Common myeloid progenitor, CD34-positive (primary cell): ENCODE measurements around the gene PNP.
A peak's percentile ranks its signal among the peaks of the same experiment; 100 is the strongest.

Source experiments
- CTCF ChIA-PET: fragments of 350-600 bp; sonication (Branson Sonifier 250); formaldehyde crosslinking; loops from one replicate; lab custom pipeline; 2021; ENCODE audit warnings: antibody characterized with exemption; lab: Charles Lee
- POLR2A ChIA-PET: fragments of 350-600 bp; sonication (Branson Sonifier 250); formaldehyde crosslinking; loops from one replicate; lab custom pipeline; 2021; ENCODE audit warnings: antibody characterized with exemption; lab: Charles Lee
- DNase-seq, 3 donors: peaks; one replicate each; pipeline versions ENCODE4 v3.0.0 to v3.0.0-alpha.2; 2013
- H3K27ac ChIP-seq, 2 experiments: 1 replicate in 1 of 2; 2 replicates in 1 of 2; pipeline ENCODE4 v1.7.0; 2013; ENCODE audit warnings: inconsistent platforms in 2 of 2, low read length in 2 of 2, mild to moderate bottlenecking in 2 of 2, low read depth in 1 of 2, moderate library complexity in 1 of 2; ENCODE audit not compliant: severe bottlenecking in 2 of 2, insufficient read depth in 1 of 2, poor library complexity in 1 of 2
- H3K27me3 ChIP-seq, 5 experiments: replicated peaks in 2 of 5; 1 replicate in 3 of 5; 2 replicates in 2 of 5; pipeline versions ENCODE4 v1.6.1 to v1.7.0; 2013; ENCODE audit warnings: low read length in 4 of 5, mild to moderate bottlenecking in 2 of 5, moderate library complexity in 2 of 5, inconsistent platforms in 1 of 5; ENCODE audit not compliant: insufficient read depth in 5 of 5, control insufficient read depth in 4 of 5
- H3K36me3 ChIP-seq, 4 experiments: 1 replicate in 2 of 4; 2 replicates in 2 of 4; pipeline versions ENCODE4 v1.6.1 to v1.7.0; 2013; ENCODE audit warnings: low read length in 3 of 4, control low read depth in 1 of 4, mild to moderate bottlenecking in 1 of 4; ENCODE audit not compliant: control insufficient read depth in 4 of 4, insufficient read depth in 4 of 4
- H3K4me1 ChIP-seq, 4 experiments: 1 replicate in 3 of 4; 2 replicates in 1 of 4; pipeline versions ENCODE4 v1.6.1 to v1.7.1; 2013; ENCODE audit warnings: low read length in 3 of 4, mild to moderate bottlenecking in 3 of 4, control low read depth in 1 of 4, inconsistent platforms in 1 of 4, moderate library complexity in 1 of 4; ENCODE audit not compliant: control insufficient read depth in 4 of 4, insufficient read depth in 4 of 4; ENCODE audit errors: control extremely low read depth in 1 of 4
- H3K4me3 ChIP-seq, 7 experiments: 1 replicate in 4 of 7; 2 replicates in 3 of 7; pipeline versions ENCODE4 v1.5.1 to v1.7.0; 2013; ENCODE audit warnings: mild to moderate bottlenecking in 7 of 7, low read length in 6 of 7, moderate library complexity in 6 of 7, inconsistent platforms in 2 of 7, low read depth in 2 of 7, control low read depth in 1 of 7; ENCODE audit not compliant: insufficient read depth in 4 of 7, control insufficient read depth in 1 of 7; ENCODE audit errors: extremely low read depth in 1 of 7
- H3K9me3 ChIP-seq, 5 experiments: 1 replicate in 4 of 5; 2 replicates in 1 of 5; pipeline versions ENCODE4 v1.6.1 to v1.7.1; 2013; ENCODE audit warnings: low read length in 4 of 5, mild to moderate bottlenecking in 2 of 5, inconsistent platforms in 1 of 5, low read depth in 1 of 5, moderate library complexity in 1 of 5; ENCODE audit not compliant: control insufficient read depth in 4 of 5, insufficient read depth in 2 of 5; ENCODE audit errors: control extremely low read depth in 1 of 5
- WGBS: methylation state at CpG from one replicate; pipeline ENCODE4 v1.1.5; 2013; ENCODE audit not compliant: insufficient coverage; 5-methylcytosine and 5-hydroxymethylcytosine counted together

PNP gene

DNA sequence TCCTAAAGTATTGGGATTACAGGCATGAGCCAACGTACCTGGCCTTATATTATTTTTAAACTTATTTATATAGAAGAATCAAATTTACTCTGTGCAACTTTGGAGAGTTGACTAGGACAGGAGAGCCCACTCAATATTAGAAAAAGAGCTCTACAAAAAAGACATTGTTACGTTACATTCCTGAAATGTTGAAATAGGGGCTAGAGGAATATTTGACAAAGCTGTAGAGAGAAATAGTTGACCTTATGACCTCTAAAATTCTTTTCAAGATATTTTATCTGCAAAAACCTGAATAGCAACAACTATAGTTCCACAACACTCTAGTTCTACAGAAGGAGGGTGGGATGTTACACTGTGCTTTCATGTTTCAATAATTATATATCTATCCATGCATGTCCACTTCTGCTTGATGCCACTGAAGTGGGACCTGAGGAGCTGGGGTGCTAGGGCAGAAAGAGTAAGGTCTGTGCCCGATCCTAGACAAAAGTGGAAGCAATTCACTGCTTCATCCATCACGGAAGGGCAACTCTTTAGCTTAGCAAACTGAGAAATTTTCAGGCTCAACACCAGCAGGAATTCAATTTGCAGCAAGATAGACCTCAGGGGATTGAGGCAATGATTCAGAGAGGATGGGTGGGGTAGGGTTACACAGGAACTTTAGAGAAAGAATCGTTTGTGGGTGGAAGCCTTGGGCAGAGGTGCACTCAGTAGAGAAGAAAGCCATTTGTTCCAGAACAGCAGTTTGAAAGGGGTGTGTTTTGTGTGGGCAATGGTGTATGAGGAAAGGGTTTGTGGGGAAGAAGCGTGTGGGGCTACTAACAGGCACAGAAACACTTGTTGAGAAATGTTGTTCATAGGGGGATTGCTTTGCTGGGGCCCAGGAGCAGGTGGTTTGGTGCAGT, 20.1 kb downstream of the PNP start:
- Histone ChIP-seq H3K4me1 (peaks cover 17 to 44% (median 23%) of the 10 kb centered on the region in 4 experiments), H3K9me3 (no peaks in the 10 kb centered on the region), H3K27me3 (no peaks in the 10 kb centered on the region), H3K36me3 (no peaks in the 10 kb centered on the region), H3K27ac (no peak overlapping the region), H3K4me3 (no peak overlapping the region)
- ChIA-PET CTCF (interaction anchor here (0.9 to 1.0 kb wide), 3 partner anchors 7 to 41 kb away, joined by 3 to 4 read pairs (median 4); partner anchors contain the start of genes APEX1 and OSGEP), POLR2A (no interaction called here)
- DNase-seq = no peak
- WGBS = 50% methylated on average over 4 of the region's 6 CpGs

DNA sequence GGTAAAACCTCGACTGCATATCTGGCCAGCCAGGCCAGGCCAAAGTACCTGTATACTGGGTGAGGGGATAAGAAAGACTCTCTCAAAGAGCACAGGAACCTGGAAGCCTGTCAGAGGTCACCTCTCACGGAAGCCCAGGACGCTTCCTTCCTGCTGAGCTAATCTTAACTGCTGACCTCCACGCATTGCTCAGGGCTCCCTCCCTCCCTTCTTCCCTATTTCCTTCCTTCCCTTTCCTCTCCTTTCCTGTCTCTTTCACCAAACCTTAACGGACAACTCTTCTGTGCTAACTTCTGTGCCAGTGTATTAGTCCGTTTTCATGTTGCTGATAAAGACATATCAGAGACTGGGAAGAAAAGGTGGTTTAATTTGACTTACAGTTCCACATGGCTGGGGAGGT, 21.4 kb downstream of the PNP start:
- Histone ChIP-seq H3K4me3 (no peak overlapping the region), H3K27me3 (no peaks in the 10 kb centered on the region), H3K9me3 (no peaks in the 10 kb centered on the region), H3K4me1 (peaks cover 17 to 46% (median 23%) of the 10 kb centered on the region in 4 experiments), H3K27ac (no peak overlapping the region), H3K36me3 (no peaks in the 10 kb centered on the region)
- no peak for DNase-seq
- WGBS = 80% methylated on average over 3 of the region's 6 CpGs
- POLR2A ChIA-PET = no interaction called here
- CTCF ChIA-PET = no interaction called here

DNA sequence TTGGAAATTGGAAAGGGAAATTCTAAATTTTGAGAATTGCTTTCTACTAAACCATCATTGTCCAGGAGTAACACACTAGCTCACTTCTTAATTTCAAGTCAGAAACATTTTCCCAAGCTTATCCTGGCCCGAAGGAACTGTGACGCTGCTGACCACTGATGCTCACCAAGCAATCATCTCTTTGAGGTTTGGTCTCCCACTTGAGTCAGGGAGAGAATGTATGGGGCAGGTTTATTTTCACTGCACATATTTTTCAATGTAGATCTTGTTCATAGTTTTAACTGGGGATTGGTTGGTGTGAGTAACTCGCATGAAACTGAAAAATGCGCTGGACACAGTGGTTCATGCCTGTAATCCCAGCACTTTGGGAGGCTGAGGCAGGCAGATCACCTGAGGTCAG, 23.3 kb downstream of the PNP start:
- H3K4me1 ChIP-seq = peaks cover 11 to 36% (median 15%) of the 10 kb centered on the region in 4 experiments
- CTCF ChIA-PET = interaction anchor here (0.9 to 1.4 kb wide), 2 partner anchors 73 to 75 kb away, joined by 3 read pairs; no protein-coding TSS in a partner anchor

DNA sequence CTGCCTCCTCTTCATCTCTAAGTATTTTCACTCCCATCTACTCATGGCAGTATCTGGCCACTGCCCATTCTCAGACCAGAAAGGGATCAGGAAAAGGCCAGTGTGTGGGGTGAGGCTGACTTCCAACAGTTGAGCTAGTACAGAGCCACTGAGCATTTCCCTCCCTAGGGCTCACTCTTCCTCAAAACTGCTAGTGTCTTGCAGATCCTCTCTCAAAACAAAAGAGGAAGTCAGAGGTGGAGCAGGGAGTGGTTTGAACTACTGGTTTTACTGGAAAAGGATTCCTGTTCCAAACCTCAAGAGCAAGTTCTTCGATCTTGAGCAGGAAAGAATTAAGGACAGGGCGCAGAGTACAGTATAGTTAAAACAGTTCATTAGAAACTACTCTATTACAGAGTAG, 24.4 kb downstream of the PNP start:
- CTCF ChIA-PET = interaction anchor here (1.0 to 1.9 kb wide), 3 partner anchors 38 to 115 kb away, joined by 3 to 7 read pairs (median 3); no protein-coding TSS in a partner anchor
- peak in 2 of 3 donors; percentile 44 to 58 for DNase-seq
- peaks cover 10 to 34% (median 12%) of the 10 kb centered on the region in 4 experiments for H3K4me1 ChIP-seq
- no peaks in the 10 kb centered on the region for H3K27me3 ChIP-seq
- H3K4me3 ChIP-seq = peak overlapping the region in 1 of 7 experiments; percentile 28
- no peaks in the 10 kb centered on the region for H3K9me3 ChIP-seq
- no peaks in the 10 kb centered on the region for H3K36me3 ChIP-seq
- POLR2A ChIA-PET = no interaction called here
- no peak overlapping the region for H3K27ac ChIP-seq
- WGBS = no CpG with 5 or more reads among the region's 2 CpGs

More for the DNA sequence above, 23.3 kb downstream of the PNP start:
- H3K4me3 ChIP-seq = no peak overlapping the region
- DNase-seq = no peak
- no peak overlapping the region for H3K27ac ChIP-seq
- no peaks in the 10 kb centered on the region for H3K36me3 ChIP-seq
- 100% methylated on average over 2 of the region's 4 CpGs for WGBS
- POLR2A ChIA-PET = no interaction called here
- no peaks in the 10 kb centered on the region for H3K27me3 ChIP-seq
- H3K9me3 ChIP-seq = no peaks in the 10 kb centered on the region

DNA sequence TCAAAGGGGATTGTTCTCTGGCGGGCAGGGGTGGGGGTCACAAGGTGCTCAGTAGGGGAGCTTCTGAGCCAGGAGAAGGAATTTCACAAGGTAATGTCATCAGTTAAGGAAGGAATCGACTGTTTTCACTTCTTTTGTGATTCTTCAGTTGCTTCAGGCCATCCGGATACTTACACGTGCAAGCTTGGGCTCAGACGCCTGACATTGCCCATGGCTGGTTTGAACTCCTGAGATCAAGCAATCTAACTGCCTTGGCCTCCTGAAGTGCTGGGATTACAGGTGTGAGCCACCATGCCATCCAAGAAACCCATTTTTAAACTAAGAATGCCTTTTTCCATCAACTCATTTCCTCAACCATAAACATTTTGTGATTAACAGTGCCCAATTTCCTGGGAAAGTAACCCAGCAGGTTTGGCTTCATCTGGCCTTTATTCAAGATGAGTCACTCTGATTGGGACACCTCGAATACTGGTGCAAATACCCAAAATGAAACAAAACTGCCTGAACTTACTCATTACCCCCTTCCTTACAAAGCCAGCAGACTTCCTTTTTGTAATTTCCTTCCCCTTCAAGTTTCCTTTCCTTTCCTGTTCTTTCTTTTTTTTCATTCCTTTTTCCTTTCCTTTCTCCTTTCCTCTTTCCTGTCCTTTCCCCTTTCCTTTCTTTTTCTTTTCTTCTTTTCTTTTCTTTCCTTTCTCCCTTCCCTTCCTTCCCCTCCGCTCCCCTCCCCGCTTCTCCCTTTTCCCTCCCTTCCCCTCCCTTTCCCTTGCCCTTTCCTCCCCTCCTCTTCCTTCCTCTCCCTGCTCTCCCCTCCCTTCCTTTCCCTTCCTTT, 25.9 kb downstream of the PNP start:
- POLR2A ChIA-PET = no interaction called here
- CTCF ChIA-PET = interaction anchor here (0.6 to 1.9 kb wide), 2 partner anchors 17 to 114 kb away, joined by 3 to 7 read pairs; no protein-coding TSS in a partner anchor
- WGBS = 87% methylated on average over 8 of the region's 8 CpGs

DNA sequence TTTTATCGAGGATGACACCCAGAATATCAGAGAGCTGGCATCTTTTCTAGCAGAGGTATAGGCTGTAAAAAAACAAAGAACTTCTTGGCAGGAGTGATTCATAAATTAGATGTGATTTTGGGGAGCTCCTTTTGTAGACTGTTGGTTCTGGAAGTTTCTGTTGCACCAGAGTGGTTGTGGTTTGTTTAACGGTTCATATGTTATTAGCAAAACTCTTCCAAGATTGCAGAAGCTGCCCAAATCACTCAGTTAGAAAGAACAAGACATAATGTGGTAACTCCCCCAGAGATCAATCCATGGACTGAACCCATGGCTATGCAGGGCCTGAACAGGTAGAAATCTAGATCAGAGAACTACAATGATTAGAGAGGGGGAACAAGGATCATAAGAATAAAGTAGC, 29.4 kb downstream of the PNP start:
- POLR2A ChIA-PET = no interaction called here

More for the DNA sequence above, 25.9 kb downstream of the PNP start:
- Histone ChIP-seq H3K27me3 (no peaks in the 10 kb centered on the region), H3K27ac (no peak overlapping the region), H3K4me3 (no peak overlapping the region), H3K9me3 (no peaks in the 10 kb centered on the region), H3K4me1 (peaks cover 7 to 32% (median 8%) of the 10 kb centered on the region in 4 experiments), H3K36me3 (no peaks in the 10 kb centered on the region)
- DNase-seq = peak in 2 of 3 donors; percentile 26 to 42

More for the DNA sequence above, 29.4 kb downstream of the PNP start:
- WGBS = 93% methylated on average over 1 of the region's 2 CpGs
- no peaks in the 10 kb centered on the region for H3K27me3 ChIP-seq
- no peak overlapping the region for H3K27ac ChIP-seq
- no peak overlapping the region for H3K4me3 ChIP-seq
- no peaks in the 10 kb centered on the region for H3K9me3 ChIP-seq
- DNase-seq = peak in 1 of 3 donors; percentile 38
- H3K36me3 ChIP-seq = no peaks in the 10 kb centered on the region
- CTCF ChIA-PET = interaction anchor here (1.7 kb wide), 1 partner anchor 11 kb away, joined by 4 read pairs; no protein-coding TSS in a partner anchor
- peaks cover under 1 to 18% (median 6%) of the 10 kb centered on the region in 4 experiments for H3K4me1 ChIP-seq
